ENCODE measurements around the gene LYZL2.
"Not testable (repeated sequence)": the region's sequence is repeated elsewhere in the genome, so short reads cannot be mapped to it uniquely, and the experiment has no call there.

The LYZL2 gene

GRCh38 chr10:30598105-30598776 is 31.3 kb downstream of the LYZL2 start:
- no peaks in the 10 kb centered on the region for H3K27me3 ChIP-seq (ENCODE audit: control insufficient read depth, insufficient read depth, low read length)
- no peak overlapping the region for H3K4me2 ChIP-seq (ENCODE audit: low read length)
- H2AFZ ChIP-seq = no peak overlapping the region
- no peak overlapping the region for H3K27ac ChIP-seq
- no peaks in the 10 kb centered on the region for H3K9me3 ChIP-seq (ENCODE audit: control insufficient read depth, low read length)
- H3K9ac ChIP-seq = no peak overlapping the region
- no peaks in the 10 kb centered on the region for H3K79me2 ChIP-seq
- no peak overlapping the region for H3K4me3 ChIP-seq (ENCODE audit: low read depth, low read length)
- TF ChIP-seq, protein P1, sequence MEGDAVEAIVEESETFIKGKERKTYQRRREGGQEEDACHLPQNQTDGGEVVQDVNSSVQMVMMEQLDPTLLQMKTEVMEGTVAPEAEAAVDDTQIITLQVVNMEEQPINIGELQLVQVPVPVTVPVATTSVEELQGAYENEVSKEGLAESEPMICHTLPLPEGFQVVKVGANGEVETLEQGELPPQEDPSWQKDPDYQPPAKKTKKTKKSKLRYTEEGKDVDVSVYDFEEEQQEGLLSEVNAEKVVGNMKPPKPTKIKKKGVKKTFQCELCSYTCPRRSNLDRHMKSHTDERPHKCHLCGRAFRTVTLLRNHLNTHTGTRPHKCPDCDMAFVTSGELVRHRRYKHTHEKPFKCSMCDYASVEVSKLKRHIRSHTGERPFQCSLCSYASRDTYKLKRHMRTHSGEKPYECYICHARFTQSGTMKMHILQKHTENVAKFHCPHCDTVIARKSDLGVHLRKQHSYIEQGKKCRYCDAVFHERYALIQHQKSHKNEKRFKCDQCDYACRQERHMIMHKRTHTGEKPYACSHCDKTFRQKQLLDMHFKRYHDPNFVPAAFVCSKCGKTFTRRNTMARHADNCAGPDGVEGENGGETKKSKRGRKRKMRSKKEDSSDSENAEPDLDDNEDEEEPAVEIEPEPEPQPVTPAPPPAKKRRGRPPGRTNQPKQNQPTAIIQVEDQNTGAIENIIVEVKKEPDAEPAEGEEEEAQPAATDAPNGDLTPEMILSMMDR (IDR thresholded peaks at IDR 0.05) = no peak
- H3K4me1 ChIP-seq = no peaks in the 10 kb centered on the region
- H3K36me3 ChIP-seq (ENCODE audit: control insufficient read depth, insufficient read depth, low read length) = no peaks in the 10 kb centered on the region

DNA sequence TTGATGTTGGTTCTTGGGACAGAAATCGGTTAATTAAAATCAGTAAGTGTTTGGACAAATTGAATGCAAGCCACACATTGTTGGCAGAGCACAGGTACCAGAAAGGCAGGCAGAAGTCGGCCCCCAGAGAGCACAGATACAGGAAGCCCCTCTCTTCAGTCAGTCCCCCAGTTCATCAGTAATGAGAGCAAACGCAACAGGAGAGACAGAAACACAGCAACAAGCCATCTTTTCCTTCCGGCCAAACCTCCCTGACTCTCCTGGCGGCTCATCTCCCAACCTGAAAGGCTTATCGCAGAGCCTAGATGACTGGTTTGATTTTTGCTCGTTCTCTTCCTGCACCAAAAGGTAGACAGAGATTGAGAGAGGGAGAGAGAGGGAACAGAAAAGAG is 32.1 kb downstream of the LYZL2 start:
- not testable (repeated sequence) for H3K4me1 ChIP-seq; H3K9ac ChIP-seq; H3K4me2 ChIP-seq (ENCODE audit: low read length)

DNA sequence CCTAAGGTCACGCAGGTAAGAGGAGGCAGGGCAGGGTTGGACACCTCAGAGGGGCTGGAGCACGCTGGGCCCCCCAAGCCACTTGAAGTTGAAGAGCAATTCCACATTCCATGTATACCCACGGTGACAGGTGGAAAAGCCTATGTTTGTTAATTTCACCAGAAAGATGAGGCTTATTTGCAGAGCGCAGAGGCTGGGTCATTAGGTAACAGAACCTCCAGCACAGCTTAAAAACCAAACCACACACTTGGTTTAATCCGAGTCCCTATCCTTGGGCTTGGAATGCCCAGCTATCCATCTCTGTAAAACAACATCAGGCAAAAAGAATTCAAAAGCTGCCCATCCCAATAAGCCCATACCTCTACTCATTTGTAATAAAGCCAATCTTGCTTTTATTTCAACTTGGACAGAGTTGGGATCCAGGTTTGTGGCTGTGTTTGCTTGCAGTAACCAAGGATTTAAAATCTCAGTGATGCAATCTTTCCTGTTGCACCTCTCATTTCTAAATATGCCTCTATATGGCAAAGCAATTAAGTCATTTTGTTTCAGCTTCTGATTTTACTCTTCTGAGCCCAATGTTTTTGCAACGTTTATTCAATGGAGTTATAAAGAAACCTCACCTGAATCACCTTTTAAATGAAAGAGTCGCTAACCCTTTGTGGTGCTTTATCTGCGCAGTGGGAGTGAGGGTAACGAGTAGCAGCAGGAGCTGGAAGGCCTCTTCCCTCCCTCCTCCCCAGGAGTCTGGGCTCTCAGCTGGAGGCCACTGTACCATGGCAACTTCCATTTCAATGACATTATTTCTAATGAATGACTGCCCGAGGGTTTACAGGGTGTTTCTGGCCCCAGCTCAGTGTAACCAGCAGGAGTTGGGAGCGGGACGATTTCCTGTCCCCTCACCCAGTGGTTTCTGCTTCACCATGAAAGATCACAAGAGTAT is 32.8 kb downstream of the LYZL2 start:
- not testable (repeated sequence) for H3K79me2 ChIP-seq; H3K9me3 ChIP-seq (ENCODE audit: control insufficient read depth, low read length); H3K4me2 ChIP-seq (ENCODE audit: low read length); H3K4me3 ChIP-seq (ENCODE audit: low read depth, low read length); H3K4me1 ChIP-seq; H3K27me3 ChIP-seq (ENCODE audit: control insufficient read depth, insufficient read depth, low read length); H2AFZ ChIP-seq; H3K9ac ChIP-seq; H3K36me3 ChIP-seq (ENCODE audit: control insufficient read depth, insufficient read depth, low read length); H3K27ac ChIP-seq

More for the DNA sequence above, 32.1 kb downstream of the LYZL2 start:
- not testable (repeated sequence) for H3K27me3 ChIP-seq (ENCODE audit: control insufficient read depth, insufficient read depth, low read length); H3K9me3 ChIP-seq (ENCODE audit: control insufficient read depth, low read length); H2AFZ ChIP-seq; H3K79me2 ChIP-seq; H3K36me3 ChIP-seq (ENCODE audit: control insufficient read depth, insufficient read depth, low read length); H3K4me3 ChIP-seq (ENCODE audit: low read depth, low read length); H3K27ac ChIP-seq

- no peaks in the 10 kb centered on the region for H3K4me1 ChIP-seq
- TF ChIP-seq, protein P1 (IDR thresholded peaks at IDR 0.05) = no peak
- H3K4me2 ChIP-seq (ENCODE audit: low read length) = no peak overlapping the region
- no peaks in the 10 kb centered on the region for H3K9me3 ChIP-seq (ENCODE audit: control insufficient read depth, low read length)
- H3K9ac ChIP-seq = no peak overlapping the region
- H3K36me3 ChIP-seq (ENCODE audit: control insufficient read depth, insufficient read depth, low read length) = no peaks in the 10 kb centered on the region
- H2AFZ ChIP-seq = no peak overlapping the region
- no peaks in the 10 kb centered on the region for H3K27me3 ChIP-seq (ENCODE audit: control insufficient read depth, insufficient read depth, low read length)
- H3K27ac ChIP-seq = no peak overlapping the region
- H3K4me3 ChIP-seq (ENCODE audit: low read depth, low read length) = no peak overlapping the region
- no peaks in the 10 kb centered on the region for H3K79me2 ChIP-seq
Measured at GRCh38 chr10:30596013-30596412, 33.5 kb downstream of the LYZL2 start.

- TF ChIP-seq, protein P1 (IDR thresholded peaks at IDR 0.05) = no peak
- no peak overlapping the region for H3K4me2 ChIP-seq (ENCODE audit: low read length)
- no peaks in the 10 kb centered on the region for H3K36me3 ChIP-seq (ENCODE audit: control insufficient read depth, insufficient read depth, low read length)
Measured at GRCh38 chr10:30594077-30594476, 35.5 kb downstream of the LYZL2 start.

GRCh38 chr10:30592770-30593169 is 36.8 kb downstream of the LYZL2 start:
- H3K27me3 ChIP-seq (ENCODE audit: control insufficient read depth, insufficient read depth, low read length); H3K9me3 ChIP-seq (ENCODE audit: control insufficient read depth, low read length): not testable (repeated sequence)

More at GRCh38 chr10:30594077-30594476, 35.5 kb downstream of the LYZL2 start:
- H3K9ac ChIP-seq = no peak overlapping the region
- H3K4me3 ChIP-seq (ENCODE audit: low read depth, low read length) = no peak overlapping the region
- H3K4me1 ChIP-seq = no peaks in the 10 kb centered on the region
- H3K27ac ChIP-seq = no peak overlapping the region
- H3K79me2 ChIP-seq = no peaks in the 10 kb centered on the region
- no peaks in the 10 kb centered on the region for H3K9me3 ChIP-seq (ENCODE audit: control insufficient read depth, low read length)
- no peaks in the 10 kb centered on the region for H3K27me3 ChIP-seq (ENCODE audit: control insufficient read depth, insufficient read depth, low read length)
- H2AFZ ChIP-seq = no peak overlapping the region

More at GRCh38 chr10:30592770-30593169, 36.8 kb downstream of the LYZL2 start:
- not testable (repeated sequence) for H3K4me3 ChIP-seq (ENCODE audit: low read depth, low read length); H3K79me2 ChIP-seq; H3K27ac ChIP-seq; H3K9ac ChIP-seq; H3K36me3 ChIP-seq (ENCODE audit: control insufficient read depth, insufficient read depth, low read length); H3K4me2 ChIP-seq (ENCODE audit: low read length); H3K4me1 ChIP-seq; H2AFZ ChIP-seq

Measured in parathyroid adenoma (tissue), 2 donors.